Lower lobe of right lung (tissue), 2 donors: ENCODE results near the gene CSH2. TPM values are rescaled to one million over a fixed set of nuclear protein-coding genes. Genes with fewer than 3 reads are reported as not detected.
"Not testable (repeated sequence)": the region's sequence is repeated elsewhere in the genome, so short reads cannot be mapped to it uniquely, and the experiment has no call there.

ENCODE experiments used
- ATAC-seq, 2 donors: fragments of 200-7000 bp; cut with Tn5 transposase; one replicate each; pipeline ENCODE4 v1.9.1; 2020 to 2022; ENCODE audit warnings: mild to moderate bottlenecking in 2 of 2, moderate library complexity in 2 of 2
- DNase-seq: peaks from one replicate; pipeline ENCODE4 v3.0.0-alpha.2; 2020
- H3K27ac ChIP-seq: fragments of 200-600 bp; one replicate; pipeline ENCODE4 v1.8.0; 2022
- H3K27me3 ChIP-seq: fragments of 200-600 bp; one replicate; pipeline ENCODE4 v1.8.0; 2022; ENCODE audit warnings: low read depth
- H3K36me3 ChIP-seq: fragments of 200-600 bp; one replicate; pipeline ENCODE4 v1.8.0; 2022; ENCODE audit warnings: mild to moderate bottlenecking
- H3K4me1 ChIP-seq: fragments of 200-600 bp; one replicate; pipeline ENCODE4 v1.8.0; 2022
- H3K4me3 ChIP-seq: fragments of 200-600 bp; one replicate; pipeline ENCODE4 v1.8.0; 2022; ENCODE audit warnings: mild to moderate bottlenecking
- H3K9me3 ChIP-seq: fragments of 200-600 bp; one replicate; pipeline ENCODE4 v1.8.0; 2022
- CTCF ChIP-seq: fragments of 200-600 bp; IDR thresholded peaks from one replicate; pipeline ENCODE4 v1.8.0; 2022; ENCODE audit warnings: antibody characterized with exemption, mild to moderate bottlenecking
- intact Hi-C: fragments of 100-400 bp; cut with DNase I; formaldehyde crosslinking; loops from one replicate; pipeline ENCODE4 v1.11.0; 2022
- total RNA-seq: library from RNA; stranded (reverse); fragmentation: NEBNext Ultra II Directional; extraction: Animal tissue kit (Norgen Biotek cat#: 25700); gene quantifications from one replicate; pipeline ENCODE4 v1.2.1, GENCODE V29; 2021
- donor health status: DM: no; HTN: yes; CAD: no; lungs with severe emphysema.

Gene CSH2
- total RNA-seq, 1 donor from 2014 or later, result not detected

DNA sequence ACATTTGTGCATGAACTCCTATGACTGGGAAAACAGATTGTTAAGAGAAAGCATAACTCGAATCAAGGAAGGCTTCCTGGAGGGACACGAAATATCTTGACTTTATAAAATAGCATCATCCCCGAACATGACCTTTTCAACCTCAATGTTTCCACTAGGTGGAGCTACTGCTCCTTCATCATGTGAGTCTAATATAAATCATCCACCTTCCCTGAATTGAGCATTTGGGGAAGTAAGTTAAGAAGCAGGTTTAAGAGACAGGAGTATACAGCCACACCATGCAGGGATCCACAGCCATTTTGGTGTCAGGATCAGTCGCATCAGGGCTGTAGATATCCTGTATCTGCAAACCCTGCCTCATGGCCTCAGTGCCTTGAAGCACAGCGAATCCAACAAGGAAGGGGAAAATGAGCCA, 30.3 kb upstream of the CSH2 start:
- peak; percentile 43 to 51 for ATAC-seq

GRCh38 chr17:63901971-63902370, 28.5 kb upstream of the CSH2 start:
- H3K27me3 ChIP-seq, H3K4me1 ChIP-seq, H3K27ac ChIP-seq, H3K9me3 ChIP-seq, intact Hi-C loops, DNase-seq, H3K4me3 ChIP-seq, H3K36me3 ChIP-seq, ATAC-seq: not testable (repeated sequence)

More for the DNA sequence above, 30.3 kb upstream of the CSH2 start:
- H3K4me1 ChIP-seq, intact Hi-C loops, H3K9me3 ChIP-seq, H3K27ac ChIP-seq, H3K4me3 ChIP-seq, H3K36me3 ChIP-seq, DNase-seq, H3K27me3 ChIP-seq: not testable (repeated sequence)
- peak; percentile 38 for TF ChIP-seq CTCF

GRCh38 chr17:63898899-63899798, 25.7 kb upstream of the CSH2 start:
- intact Hi-C loops, H3K36me3 ChIP-seq, H3K27me3 ChIP-seq, ATAC-seq, H3K4me3 ChIP-seq, H3K9me3 ChIP-seq, H3K27ac ChIP-seq, H3K4me1 ChIP-seq, DNase-seq: not testable (repeated sequence)

DNA sequence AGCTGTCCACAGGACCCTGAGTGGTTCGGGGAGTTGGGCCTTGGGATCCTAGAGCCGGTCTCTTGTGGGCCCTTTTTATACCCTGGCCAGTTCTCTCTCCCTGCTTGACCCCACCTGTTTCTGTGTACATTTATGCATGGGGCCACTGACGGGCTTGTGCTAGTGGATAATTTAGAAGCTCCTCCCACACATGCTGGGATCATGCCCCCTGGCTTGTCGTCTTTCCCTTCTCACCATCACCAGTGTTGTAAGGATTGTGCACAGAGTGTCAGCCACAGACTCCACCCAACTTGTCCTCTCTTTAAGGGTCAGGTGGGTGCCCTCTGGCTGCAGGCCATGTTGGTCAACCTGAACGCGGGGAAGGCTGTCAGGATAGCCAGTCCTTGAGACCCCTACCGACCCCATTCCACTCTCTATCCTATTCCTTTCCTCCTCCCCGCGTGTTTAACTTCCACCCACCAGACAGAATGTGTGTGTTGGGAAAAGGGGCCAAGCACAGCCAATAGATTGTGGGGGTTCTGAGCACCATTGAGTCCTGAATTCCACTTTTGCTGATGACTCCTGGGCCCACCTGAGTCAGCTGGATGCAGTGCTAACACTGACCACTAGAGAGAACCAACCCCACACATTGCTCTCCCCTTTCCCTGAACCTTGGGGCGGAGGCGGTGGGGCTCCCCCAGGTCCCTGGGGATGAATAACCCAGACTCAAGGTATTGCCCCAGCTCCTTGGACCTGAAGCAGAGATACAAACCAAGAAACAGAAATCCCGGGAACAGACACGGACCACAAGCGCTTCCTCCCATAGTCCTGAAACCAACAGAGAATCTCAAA, 23.3 kb upstream of the CSH2 start, which contains the start of gene CSH1:
Gene CSH1 (minus strand): TSS at position 51 of the 831 bp plus-strand sequence. CDS start 63 bp downstream, outside the sequence.
- H3K4me1 ChIP-seq, H3K9me3 ChIP-seq, H3K27ac ChIP-seq, H3K36me3 ChIP-seq, intact Hi-C loops, H3K27me3 ChIP-seq, H3K4me3 ChIP-seq, DNase-seq, ATAC-seq: not testable (repeated sequence)

GRCh38 chr17:63894821-63895220, 21.3 kb upstream of the CSH2 start:
- H3K4me1 ChIP-seq, H3K9me3 ChIP-seq, H3K4me3 ChIP-seq, DNase-seq, H3K36me3 ChIP-seq, H3K27me3 ChIP-seq, ATAC-seq, intact Hi-C loops, H3K27ac ChIP-seq: not testable (repeated sequence)

DNA sequence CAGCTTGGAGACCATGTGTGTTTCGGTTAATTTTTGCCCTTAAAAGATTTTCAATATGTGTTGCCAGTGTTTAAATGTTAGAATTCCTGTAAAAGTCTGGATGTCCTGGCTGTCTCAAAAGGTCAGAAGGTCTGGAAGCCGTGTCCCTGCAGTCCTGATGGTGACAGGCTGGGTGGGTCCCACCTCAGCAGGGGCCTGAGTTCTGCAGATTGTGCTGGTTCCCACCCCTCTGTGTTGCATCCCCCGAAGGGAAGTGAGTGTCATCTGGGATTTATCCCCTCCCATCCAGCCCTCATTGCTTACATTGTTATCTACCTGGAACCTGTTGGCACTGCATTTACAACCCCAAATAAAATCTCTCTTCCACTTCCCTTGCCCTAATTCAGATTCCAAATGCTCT, 20.5 kb upstream of the CSH2 start:
- DNase-seq, H3K4me3 ChIP-seq, H3K27ac ChIP-seq, intact Hi-C loops, H3K4me1 ChIP-seq, H3K27me3 ChIP-seq, H3K36me3 ChIP-seq, H3K9me3 ChIP-seq, ATAC-seq: not testable (repeated sequence)

- DNase-seq, H3K36me3 ChIP-seq, intact Hi-C loops, H3K4me1 ChIP-seq, H3K9me3 ChIP-seq, ATAC-seq, H3K27me3 ChIP-seq, H3K4me3 ChIP-seq, H3K27ac ChIP-seq: not testable (repeated sequence)
These were observed 19.0 kb upstream of the CSH2 start for GRCh38 chr17:63892316-63893037.
